Endometrium (tissue), 2 donors: Measurements from ENCODE around the gene MCUB.
"Not testable (repeated sequence)": the region's sequence is repeated elsewhere in the genome, so short reads cannot be mapped to it uniquely, and the experiment has no call there.

Experiments used
- FAIRE-seq: peaks from 2 replicates; lab custom pipeline; 2012; peaks lifted over from hg19 to GRCh38; lab: Jason Lieb, UNC
- donor health status: control.
- donor health status: control.

The MCUB gene

DNA sequence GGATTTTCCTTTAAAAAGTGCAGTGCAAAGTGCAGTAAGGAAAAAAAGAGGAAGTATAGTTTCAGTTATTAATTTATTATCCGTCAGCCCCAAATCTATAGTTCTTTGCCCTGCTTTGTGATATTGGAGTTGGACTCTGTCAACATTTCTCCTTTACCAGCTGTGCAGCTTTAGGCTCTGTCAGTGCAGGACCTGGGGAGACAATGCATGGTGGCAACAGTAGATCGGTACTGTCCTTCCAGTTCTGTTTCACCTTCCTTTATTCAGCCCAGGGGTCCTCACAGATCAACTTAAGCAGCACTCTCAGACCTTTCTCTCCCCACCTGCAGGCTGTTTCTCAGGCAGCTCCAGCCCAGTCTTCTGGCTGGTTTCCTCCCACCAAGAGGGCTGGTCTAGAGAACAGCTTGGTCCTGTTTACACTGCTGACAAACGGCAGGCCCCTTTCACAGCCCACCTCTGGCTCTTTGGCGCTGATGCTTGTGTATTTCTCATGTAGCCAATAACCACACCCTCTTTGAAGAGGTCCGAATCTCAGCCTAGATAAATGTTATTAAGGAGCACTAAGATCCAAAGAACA, 71.6 kb downstream of the MCUB start:
- FAIRE-seq = no peak

DNA sequence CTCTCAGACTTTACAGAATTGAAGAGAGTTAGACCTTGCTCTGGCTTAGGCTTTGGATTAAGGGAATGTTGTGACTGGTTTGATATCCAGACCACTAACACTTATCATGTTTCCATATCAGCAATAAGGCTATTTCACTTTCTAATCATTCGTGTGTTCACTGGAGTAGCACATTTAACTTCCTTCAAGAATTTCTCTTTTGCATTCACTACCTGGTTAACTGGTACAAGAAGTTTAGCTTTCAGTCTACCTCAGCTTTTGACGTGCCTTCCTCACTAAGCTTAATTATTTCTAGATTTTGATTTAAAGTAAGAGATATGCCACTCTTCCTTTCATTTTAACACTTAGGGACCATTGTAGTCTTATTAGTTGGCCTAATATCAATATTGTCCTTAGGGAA, 80.6 kb downstream of the MCUB start:
- no peak for FAIRE-seq

DNA sequence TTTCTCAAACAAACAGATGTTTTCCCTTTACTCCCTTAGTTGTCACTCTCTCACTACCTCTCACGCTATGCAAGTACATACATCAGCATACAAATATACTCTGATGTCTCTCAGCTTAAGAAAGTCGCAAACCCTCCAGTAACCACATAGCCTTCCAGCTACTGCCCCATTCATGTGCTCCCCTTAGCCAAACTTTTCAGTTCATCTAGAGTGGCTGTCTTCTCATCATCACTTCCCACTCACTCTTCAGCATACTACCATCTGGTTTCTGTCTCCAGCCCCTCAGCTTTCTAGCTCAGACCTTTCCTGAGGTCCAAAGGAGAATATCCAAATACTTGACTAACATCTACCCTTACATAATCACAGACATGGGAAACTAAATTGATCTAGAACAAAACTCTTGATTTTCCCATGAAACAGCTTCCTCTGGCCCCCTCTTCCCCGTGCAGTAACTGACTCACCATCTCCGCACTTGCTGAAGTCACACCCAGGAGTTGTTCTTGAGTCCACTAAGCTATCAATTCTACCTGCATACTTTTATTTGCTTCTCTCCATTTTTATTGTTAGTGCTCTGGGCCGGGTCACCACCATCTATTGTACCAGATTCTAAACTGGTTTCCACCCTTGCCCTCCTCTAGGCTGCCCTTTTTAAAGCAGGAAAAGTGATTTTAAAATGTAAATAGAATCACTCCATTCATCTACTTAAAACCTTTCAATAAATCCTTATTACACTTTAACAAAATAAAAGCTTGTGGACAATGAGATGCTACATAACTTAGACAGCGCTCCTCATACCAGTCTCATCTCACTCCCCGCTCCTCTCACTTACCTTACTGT, 86.0 kb downstream of the MCUB start:
- FAIRE-seq = no peak

DNA sequence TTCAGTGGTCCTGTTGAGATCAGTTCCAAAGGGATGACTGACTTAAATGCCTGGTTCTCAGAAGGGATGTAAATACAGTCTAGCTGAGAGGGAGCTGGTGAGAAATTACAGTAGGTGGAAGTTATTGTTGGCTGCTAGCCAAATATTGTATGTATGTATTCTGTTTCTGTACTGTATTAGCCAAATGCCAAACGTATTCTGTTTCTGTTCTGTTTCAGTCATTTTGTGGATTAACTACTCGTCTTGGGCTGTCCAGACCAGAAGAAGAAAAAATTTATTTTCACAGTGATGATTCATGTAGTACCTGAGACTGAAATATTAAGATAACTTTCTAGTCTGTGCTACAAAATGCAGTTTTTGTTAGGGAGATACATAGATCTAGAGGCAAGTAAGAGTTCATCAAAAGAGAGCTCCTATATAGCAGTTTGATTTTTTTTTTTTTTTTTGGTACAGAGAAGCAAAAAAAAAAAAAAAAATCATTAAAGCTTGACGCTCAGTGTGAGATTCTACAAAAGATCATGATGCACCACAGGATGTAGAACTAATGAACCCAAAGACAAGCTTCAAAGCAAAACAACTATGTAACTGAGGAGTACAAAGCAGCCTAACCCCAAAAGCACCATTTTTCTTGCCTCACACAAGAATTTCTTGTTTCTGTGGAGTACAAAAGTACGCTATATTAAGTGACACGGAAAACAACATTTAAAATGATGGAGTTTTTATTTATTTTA, 88.4 kb downstream of the MCUB start:
- FAIRE-seq = no peak

DNA sequence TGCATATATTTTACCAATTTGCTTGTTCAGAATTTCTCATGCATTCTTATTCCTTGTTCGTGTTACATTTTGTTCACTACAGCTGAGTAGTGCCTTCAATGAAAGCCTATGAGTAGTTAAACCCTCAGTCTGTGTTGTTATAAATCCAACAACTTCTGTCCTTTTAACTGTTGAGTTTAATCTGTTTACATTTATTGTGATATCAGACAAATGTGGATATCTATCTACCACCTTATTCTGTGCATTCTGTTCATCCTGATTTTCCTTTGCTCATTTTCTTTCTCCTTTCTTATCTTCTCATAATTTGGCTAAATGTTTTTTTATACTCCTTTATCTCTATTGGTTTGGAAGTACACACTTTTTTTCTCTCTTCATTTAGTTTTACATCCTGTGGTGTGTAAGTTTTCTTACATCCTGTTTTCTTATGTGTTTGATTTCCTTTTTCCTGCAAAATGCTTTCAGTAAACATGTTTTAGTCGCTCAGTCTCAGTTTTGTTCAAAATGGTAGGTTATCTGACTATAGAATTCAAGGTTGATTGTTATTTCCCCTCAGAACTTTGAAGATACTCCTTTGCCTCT, 89.0 kb downstream of the MCUB start:
- FAIRE-seq = no peak

DNA sequence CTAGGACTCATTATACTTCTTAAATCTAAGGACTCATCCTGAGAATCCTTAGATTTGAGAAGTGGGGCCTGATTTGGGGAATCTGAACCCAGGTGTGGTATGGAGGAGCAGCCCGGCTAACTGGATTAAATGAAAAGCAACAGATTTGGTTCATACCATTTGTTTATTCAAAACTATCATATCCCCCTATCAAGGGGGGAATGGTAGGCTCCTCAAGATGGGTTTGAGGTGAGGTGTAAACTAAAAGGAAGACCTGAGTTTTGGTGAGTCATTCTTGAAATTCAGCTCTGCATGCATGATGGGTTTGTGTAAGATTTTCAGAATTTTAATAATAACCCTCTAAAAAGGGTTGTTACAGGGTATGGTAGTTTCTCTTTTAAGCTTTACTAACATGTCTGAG, 89.8 kb downstream of the MCUB start:
- FAIRE-seq = no peak

DNA sequence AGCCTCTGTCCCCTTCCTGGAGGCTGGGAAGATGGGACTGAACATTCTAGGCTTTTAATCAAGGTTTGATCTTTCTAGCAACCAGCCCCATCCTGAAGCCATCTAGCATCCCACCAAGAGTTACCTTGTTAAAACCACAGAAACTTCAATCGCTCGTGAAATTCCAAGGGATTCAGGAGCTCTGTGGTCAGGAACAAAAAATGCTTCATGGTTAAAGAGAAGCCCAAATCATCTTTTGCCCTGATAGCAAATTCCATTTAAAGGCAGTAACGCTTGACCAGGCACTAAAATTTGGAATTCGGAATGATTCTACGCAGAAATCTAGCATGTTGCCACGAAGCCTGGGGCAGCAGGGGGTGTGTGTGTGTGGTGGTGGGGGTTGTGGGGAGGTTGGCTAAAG, 95.3 kb downstream of the MCUB start:
- FAIRE-seq = no peak

DNA sequence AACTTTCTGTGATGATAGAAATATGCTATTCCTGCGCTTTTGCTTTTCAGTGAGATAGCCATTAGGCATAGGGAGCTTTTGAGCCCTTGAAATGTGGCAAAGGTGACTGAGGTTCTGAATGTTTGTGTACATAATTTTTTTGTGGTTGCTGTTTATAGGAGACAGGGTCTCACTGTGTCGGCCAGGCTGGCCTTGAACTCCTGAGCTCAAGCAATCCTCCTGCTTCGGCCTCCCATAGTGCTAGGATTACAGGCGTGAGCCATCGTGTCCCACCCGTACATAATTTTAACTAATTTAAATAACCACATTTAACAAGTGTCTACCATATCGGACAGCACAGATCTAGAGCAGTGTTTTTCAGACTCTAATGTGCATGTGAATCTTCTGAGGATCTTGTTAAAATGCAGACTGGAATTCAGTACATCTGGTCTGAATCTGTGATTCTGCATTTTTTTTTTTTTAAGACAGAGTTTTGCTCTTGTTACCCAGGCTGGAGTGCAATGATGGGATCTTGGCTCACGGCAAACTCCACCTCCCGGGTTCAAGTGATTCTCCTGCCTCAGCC, 97.9 kb downstream of the MCUB start:
- no peak for FAIRE-seq

DNA sequence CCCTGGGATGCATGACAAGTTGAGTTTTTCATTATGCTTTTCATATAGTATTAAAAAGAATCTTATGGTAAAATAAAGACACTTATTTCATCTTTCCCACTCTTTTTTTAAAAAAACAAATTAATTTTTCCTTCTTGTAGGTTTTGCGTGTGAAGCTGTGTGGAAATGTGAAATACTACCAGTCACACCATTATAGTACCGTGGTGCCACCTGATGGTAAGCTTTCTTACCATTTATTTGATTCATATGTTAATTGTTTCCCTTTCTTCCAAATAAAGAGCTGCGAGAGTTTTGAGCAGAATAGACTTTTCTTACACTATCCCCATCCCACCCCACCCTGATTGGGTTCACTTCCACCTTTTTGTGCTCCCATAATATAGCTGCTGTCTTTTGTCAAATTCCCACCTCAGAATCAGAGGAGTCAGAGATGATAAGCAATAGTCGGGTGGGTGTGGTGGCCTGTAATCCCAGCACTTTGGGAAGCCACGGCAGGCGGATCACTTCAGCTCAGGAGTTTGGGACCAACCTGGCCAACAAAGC, 98.9 kb downstream of the MCUB start:
- FAIRE-seq = no peak

DNA sequence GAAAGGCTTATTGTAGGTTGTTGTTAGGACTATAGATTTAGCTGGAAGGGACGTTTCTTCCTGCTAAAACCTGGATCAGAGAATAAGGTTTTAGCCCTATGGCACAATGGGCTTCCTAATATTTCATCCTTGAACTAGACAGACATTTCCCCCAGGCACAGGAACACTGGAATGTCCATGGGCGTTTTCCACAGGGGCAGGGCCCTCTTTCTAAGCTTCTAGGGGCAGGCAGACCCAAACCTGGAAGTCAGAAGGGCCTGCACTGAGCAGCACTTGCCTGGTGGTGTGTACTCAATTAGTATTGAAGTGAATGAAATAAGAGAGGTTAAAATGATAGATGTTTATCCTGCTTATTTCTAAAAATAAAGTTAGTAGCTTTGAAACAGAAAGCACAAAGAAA, 102.1 kb downstream of the MCUB start:
- no peak for FAIRE-seq

DNA sequence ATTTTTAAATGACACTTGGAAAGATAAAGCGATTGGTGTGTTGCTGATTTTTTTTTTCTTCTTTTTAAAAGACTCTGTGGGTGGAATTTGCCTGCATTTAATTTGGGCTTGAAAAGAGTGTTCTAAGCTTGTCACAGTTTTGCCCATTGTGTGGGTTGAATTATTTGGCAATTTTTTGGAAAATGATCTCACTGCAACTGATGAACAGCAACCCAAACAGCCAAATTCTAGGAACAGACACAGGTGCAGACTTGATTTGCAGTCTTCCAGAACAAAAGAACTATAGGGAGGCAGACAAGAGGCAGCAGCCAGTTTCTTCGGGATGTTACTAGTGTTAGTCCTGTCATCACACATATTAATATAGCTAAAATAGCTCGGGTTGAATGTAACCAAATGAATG, 102.7 kb downstream of the MCUB start:
- no peak for FAIRE-seq

DNA sequence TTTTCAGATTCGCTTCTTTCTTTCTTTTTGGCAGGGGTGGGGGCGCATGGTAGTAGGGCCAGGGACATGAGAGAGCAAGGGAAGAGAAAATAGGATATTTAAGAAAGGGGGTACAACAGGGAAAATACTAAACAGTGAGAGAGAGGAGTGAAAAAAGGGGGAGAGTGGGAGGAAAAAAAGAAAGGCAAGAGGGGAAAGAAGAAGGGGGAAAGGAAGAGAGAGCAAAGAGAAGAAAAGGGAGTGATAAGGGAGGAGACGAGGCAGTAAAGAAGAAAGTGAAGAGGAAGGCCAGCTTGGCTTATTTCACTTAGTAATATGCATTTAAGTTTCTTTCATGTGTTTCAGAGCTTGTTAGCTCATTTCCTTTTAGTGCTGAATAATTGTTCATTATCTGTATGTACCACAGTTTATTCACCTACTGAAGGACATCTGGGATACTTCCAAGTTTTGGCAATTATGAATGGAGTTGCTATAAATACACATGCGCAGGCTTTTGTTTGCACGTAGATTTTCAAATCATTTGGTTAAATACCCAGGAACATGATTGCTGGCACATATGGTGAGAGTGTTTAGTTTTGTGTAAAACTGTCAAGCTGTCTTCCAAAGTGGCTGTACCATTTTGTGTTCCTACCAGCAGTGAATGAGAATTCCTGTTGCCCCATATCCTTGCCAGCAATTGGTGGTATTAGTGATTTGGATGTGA, 105.9 kb downstream of the MCUB start:
- FAIRE-seq = no peak

DNA sequence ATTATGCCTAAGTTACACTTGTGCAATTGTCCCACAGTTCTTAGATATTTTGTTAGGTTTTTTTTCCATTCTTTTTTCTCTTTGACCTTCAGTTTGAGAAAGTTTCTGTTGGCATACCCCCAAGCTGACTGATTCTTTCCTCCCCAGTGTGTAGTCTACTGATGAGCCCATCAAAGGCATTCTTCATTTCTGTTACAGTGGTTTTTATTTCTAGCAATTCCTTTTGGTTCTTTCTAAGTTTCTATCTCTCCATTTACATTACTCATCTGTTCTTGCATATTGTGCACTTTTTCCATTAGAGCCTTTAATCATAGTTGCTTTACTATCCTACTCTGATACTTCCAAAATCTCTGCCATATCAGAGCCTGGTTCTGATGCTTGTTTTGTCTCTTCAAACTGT, 111.3 kb downstream of the MCUB start:
- no peak for FAIRE-seq

DNA sequence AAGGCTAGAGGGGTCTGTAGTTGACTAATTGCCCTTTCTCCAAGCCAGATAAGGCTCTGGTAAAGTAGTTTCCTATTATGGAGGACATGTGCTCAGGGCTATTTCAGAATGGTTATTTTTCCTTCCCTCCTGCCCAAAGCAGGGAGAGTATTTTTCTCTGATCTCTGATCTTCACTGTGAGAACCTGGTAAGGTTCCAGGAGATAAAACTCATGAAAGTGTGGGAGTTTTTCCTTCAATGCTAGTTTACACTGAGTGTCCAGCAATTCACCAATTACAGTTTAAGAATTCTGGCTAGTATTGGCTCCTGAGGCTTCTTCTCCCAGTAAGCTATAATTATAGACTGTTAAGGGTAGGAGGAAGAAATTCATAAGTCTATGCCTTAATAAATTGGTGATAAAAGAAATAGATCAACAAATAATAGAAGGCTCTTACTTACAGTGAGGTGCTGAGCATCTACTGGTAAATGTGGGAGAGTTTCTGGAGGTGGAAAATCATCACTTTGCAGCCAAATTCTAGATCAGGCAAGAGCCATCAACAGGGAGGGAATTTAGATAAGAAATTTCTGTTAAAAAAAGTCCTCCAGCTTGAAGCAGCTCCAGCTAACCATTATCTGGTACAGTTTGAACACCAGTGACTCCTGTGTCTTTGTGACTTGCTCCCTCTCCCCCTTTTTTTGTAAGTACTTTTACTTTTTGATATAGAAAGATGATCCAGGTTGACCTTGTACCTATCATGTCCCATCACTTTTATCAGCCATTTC, 112.3 kb downstream of the MCUB start:
- no peak for FAIRE-seq

DNA sequence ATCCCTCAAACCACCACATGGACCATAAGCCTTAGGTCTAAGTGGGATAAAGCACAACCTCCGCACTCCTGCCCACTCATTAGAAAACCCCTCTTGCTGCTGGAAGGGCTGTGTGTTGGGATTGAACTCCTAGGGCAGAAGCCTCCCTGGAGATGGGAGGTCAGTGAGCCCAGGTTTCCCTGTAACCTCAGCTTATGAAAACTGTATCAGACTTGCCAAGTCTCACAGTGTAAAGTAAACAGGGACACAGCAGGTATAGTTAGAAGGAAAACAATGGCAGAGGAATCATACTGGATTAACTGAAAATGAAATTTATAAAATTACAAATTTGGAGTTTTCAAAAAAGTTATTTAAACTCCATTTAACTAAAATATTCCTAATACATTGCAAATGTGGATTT, 113.3 kb downstream of the MCUB start:
- FAIRE-seq = no peak

DNA sequence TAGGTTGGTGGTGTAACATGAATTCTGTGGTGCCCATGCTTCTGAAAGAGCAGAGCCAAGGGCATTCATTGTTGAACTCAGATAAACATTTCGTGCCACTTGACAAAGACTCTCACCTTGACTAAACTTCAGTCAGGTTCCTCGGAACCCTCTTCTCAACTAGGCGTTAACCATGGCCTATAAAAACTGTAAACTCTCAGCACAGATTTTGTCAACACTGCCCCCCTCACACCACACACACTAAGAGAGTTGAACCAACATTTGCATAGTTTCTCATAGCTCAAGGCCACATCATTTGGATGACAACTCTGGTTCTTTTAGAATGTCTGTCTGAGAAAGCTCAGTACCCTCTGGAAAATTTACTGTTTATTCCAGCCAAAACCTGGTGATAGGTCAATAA, 115.1 kb downstream of the MCUB start:
- FAIRE-seq = no peak

DNA sequence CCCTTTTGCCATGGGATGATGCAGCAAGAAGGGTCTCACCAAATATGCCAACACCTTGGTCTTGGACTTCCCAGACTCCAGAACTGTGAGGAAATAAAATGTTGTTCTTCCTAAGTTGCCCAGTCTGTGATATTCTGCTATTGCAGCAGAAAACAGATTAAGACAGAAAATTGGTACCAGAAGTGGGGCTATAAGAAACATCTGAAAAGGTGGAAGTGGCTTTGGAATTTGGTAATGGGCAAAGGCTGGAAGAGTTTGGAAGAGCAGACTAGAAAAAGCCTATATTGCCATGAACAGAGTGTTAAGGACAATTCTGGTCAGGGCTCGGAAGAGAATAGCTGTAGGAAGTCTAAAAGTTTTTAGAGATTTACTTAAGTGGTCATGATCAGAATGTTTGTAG, 115.8 kb downstream of the MCUB start:
- FAIRE-seq = no peak

DNA sequence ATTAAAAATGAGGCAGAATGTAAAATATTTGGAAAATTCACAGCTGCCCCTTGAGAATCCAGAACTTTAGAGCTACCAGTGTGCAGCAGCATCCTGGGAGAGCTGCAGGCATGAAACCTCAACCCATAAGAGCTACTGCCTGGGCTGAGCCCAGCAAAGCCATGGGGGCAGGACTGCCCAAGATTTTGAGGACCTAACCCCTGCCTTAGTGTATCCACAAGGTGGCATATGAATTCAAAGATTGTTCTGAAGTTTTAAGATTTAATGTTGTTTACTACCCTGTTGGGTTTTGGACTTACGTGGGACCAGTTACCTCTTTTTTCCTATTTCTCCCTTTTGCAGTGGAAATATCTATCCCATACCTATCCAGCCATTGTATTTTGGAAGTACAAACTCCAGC, 116.8 kb downstream of the MCUB start:
- no peak for FAIRE-seq

DNA sequence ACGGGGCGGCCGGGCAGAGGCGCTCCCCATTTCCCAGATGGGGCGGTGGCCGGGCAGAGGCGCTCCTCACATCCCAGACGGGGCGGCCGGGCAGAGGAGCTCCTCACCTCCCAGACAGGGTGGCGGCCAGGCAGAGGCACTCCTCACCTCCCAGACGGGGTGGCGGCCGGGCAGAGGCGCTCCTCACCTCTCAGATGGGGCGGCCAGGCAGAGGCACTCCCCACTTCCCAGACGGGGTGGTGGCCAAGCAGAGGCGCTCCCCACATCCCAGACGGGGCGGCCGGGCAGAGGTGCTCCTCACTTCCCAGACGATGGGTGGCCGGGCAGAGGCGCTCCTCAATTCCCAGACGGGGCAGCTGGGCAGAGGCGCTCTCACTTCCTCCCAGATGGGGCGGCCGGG, 118.4 kb downstream of the MCUB start:
- FAIRE-seq = not testable (repeated sequence)

DNA sequence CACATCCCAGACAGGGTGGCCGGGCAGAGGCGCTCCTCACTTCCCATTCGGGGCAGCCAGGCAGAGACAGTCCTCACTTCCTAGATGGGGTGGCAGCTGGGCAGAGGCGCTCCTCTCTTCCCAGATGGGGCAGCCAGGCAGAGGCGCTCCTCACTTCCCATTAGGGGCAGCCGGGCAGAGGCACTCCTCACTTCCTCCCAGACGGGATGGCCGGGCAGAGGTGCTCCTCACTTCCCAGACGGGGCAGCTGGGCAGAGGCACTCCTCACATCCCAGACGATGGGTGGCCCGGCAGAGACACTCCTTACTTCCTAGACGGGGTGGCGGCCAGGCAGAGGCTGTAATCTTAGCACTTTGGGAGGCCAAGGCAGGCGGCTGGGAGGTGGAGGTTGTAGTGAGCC, 118.9 kb downstream of the MCUB start:
- FAIRE-seq = not testable (repeated sequence)

DNA sequence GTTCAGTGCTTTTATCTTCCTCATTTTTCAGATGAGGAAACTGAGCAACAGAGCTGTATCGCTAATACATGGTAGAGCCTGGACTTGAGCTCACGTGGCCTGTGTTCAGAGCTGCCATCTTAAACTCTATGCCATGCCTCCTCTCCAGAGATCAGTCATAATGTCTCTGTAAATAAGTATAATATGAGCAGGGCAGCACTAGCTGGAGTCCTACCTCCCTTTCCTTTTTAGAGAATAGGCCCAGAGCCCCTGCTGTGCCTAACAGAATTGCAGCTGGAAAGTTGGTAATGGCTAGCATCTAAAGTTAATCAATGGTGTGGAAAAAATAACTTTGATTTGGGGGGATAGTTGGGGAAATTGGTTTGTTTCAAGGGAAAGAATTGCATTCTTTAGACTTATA, 122.8 kb downstream of the MCUB start:
- FAIRE-seq = no peak
